Measurements from ENCODE around the gene FAM240A.

The FAM240A gene

DNA sequence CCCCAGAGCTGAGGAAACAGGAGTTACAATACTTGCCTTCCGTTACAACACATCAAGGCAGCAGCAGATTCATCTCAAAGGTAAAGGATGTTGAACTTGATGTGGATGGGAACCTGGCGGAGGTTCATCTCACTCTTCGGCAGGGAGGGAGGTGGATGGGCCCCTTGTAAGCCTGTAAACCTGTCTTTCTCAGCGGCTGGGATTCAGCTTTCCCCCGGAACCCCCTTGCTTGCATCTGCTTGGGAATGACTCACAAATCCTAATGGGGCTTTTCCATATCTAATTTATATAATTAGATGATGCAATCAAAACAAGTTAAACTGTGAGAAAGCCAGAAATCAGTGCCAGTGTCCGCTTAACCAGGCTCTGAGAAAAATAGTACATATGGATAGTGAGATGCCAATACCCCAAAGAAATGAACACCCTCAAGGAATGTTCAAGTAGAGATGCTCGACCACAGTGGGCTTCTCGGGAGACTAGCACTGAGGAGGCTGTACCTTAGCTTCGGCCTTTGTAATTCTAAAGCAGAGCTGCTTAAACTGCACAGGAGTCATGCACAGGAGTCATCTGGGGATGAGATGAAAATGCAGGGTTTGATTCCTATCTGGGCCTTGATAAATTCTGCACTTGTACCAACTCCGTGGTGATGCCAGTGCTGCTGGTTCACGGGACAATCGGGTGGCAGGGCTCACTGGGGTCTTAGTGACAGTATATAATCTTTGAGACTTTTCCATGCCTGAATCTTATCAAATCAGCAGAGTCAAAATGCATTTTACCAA lies 2.2 kb upstream of the FAM240A start:
- Histone ChIP-seq H3K9ac (ENCODE audit: low read length in 2 of 2) (no peak overlapping the region), H3K27me3 (ENCODE audit: control insufficient read depth in 1 of 2, insufficient read depth in 2 of 2, low read length in 2 of 2) (peaks cover 3 to 9% of the 10 kb centered on the region in 2 donors), H3K36me3 (ENCODE audit: control insufficient read depth in 2 of 2, insufficient read depth in 2 of 2, low read length in 2 of 2) (no peaks in the 10 kb centered on the region), H3K4me1 (ENCODE audit: control insufficient read depth, insufficient read depth, low read length) (no peaks in the 10 kb centered on the region), H3K4me3 (ENCODE audit: low read length in 2 of 2) (no peak overlapping the region), H3K9me3 (ENCODE audit: control insufficient read depth in 2 of 2, low read length in 2 of 2) (no peaks in the 10 kb centered on the region), H3K27ac (ENCODE audit: low read length) (no peak overlapping the region)

GRCh38 chr3:46613313-46614005 lies 1.1 kb downstream of the FAM240A start:
- no peaks in the 10 kb centered on the region for H3K36me3 ChIP-seq (ENCODE audit: control insufficient read depth in 2 of 2, insufficient read depth in 2 of 2, low read length in 2 of 2)
- H3K4me1 ChIP-seq (ENCODE audit: control insufficient read depth, insufficient read depth, low read length) = no peaks in the 10 kb centered on the region
- peaks cover 11 to 14% of the 10 kb centered on the region in 2 donors for H3K27me3 ChIP-seq (ENCODE audit: control insufficient read depth in 1 of 2, insufficient read depth in 2 of 2, low read length in 2 of 2)
- H3K9me3 ChIP-seq (ENCODE audit: control insufficient read depth in 2 of 2, low read length in 2 of 2) = no peaks in the 10 kb centered on the region
- H3K27ac ChIP-seq (ENCODE audit: low read length) = no peak overlapping the region
- H3K9ac ChIP-seq (ENCODE audit: low read length in 2 of 2) = no peak overlapping the region
- no peak overlapping the region for H3K4me3 ChIP-seq (ENCODE audit: low read length in 2 of 2)

- Histone ChIP-seq H3K36me3 (ENCODE audit: control insufficient read depth in 2 of 2, insufficient read depth in 2 of 2, low read length in 2 of 2) (no peaks in the 10 kb centered on the region), H3K27ac (ENCODE audit: low read length) (no peak overlapping the region), H3K27me3 (ENCODE audit: control insufficient read depth in 1 of 2, insufficient read depth in 2 of 2, low read length in 2 of 2) (peaks cover 9 to 12% of the 10 kb centered on the region in 2 donors), H3K4me1 (ENCODE audit: control insufficient read depth, insufficient read depth, low read length) (no peaks in the 10 kb centered on the region), H3K9me3 (ENCODE audit: control insufficient read depth in 2 of 2, low read length in 2 of 2) (no peaks in the 10 kb centered on the region), H3K4me3 (ENCODE audit: low read length in 2 of 2) (no peak overlapping the region), H3K9ac (ENCODE audit: low read length in 2 of 2) (no peak overlapping the region)
These were observed 2.1 kb downstream of the FAM240A start for GRCh38 chr3:46614431-46614830.

DNA sequence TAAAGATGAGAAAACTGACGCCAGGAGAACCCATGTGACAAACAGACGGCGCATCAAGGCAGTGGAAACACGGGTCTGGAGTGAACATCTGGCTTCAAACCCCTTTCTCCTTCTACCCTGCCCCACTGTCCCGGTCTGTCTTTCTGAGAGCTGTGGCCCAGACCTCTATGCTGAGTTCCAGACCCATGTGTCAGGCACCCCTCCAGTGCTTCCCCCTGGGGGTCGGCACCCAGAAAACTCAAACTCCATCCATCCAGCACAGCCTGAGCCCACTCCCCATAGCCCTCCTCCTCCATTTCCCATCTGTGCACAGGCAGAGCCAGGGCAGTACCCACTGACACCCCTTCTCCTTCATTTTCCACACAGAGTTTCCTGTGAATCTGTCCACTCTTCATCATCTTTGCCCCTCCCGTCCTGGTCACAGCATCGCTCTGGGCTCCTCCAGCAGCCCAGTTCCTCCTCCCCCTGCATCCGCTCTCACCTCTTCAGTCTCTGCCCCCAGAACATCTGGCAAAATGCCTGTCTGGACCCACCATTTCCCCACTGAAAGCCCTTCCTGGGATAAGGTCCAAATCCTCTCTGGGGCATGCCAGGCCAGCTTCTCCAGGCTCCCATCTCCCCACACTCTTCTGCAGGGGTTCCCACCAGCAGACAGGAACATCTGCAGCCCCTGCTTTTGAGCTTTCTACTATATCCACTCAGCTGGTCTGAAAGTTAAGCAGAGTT lies 2.9 kb downstream of the FAM240A start:
- Histone ChIP-seq H3K36me3 (ENCODE audit: control insufficient read depth in 2 of 2, insufficient read depth in 2 of 2, low read length in 2 of 2) (no peaks in the 10 kb centered on the region), H3K4me3 (ENCODE audit: low read length in 2 of 2) (no peak overlapping the region), H3K27ac (ENCODE audit: low read length) (no peak overlapping the region), H3K9me3 (ENCODE audit: control insufficient read depth in 2 of 2, low read length in 2 of 2) (no peaks in the 10 kb centered on the region), H3K27me3 (ENCODE audit: control insufficient read depth in 1 of 2, insufficient read depth in 2 of 2, low read length in 2 of 2) (peaks cover 11 to 13% of the 10 kb centered on the region in 2 donors), H3K4me1 (ENCODE audit: control insufficient read depth, insufficient read depth, low read length) (no peaks in the 10 kb centered on the region), H3K9ac (ENCODE audit: low read length in 2 of 2) (no peak overlapping the region)

DNA sequence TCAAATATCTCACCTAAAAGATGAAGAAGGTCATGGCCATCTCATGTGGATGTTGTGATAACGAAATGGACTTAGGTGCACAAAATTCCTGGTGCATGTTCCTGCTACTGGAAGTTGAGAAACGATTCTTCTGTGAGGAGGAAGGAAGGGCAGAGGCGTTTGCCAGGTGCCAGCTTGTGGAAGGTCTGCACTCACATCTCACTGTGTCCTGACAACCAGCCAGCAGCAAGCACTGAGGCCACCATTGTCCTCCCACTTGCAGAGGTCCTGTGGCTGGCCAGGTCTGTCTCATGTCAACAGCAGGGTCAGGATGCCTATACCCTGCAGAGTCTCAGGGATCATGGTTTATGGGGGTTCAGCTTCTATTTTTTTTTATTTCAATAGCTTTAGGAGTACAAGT lies 3.7 kb downstream of the FAM240A start:
- Histone ChIP-seq H3K27me3 (ENCODE audit: control insufficient read depth in 1 of 2, insufficient read depth in 2 of 2, low read length in 2 of 2) (peaks cover 11 to 13% of the 10 kb centered on the region in 2 donors), H3K9me3 (ENCODE audit: control insufficient read depth in 2 of 2, low read length in 2 of 2) (no peaks in the 10 kb centered on the region), H3K4me1 (ENCODE audit: control insufficient read depth, insufficient read depth, low read length) (no peaks in the 10 kb centered on the region), H3K9ac (ENCODE audit: low read length in 2 of 2) (no peak overlapping the region), H3K4me3 (ENCODE audit: low read length in 2 of 2) (no peak overlapping the region), H3K36me3 (ENCODE audit: control insufficient read depth in 2 of 2, insufficient read depth in 2 of 2, low read length in 2 of 2) (no peaks in the 10 kb centered on the region), H3K27ac (ENCODE audit: low read length) (no peak overlapping the region)

GRCh38 chr3:46617941-46618340 lies 5.6 kb downstream of the FAM240A start:
- H3K4me3 ChIP-seq (ENCODE audit: low read length in 2 of 2) = no peak overlapping the region
- peaks cover 7 to 11% of the 10 kb centered on the region in 2 donors for H3K27me3 ChIP-seq (ENCODE audit: control insufficient read depth in 1 of 2, insufficient read depth in 2 of 2, low read length in 2 of 2)
- H3K4me1 ChIP-seq (ENCODE audit: control insufficient read depth, insufficient read depth, low read length) = no peaks in the 10 kb centered on the region
- H3K27ac ChIP-seq (ENCODE audit: low read length) = no peak overlapping the region
- no peak overlapping the region for H3K9ac ChIP-seq (ENCODE audit: low read length in 2 of 2)
- no peaks in the 10 kb centered on the region for H3K36me3 ChIP-seq (ENCODE audit: control insufficient read depth in 2 of 2, insufficient read depth in 2 of 2, low read length in 2 of 2)
- H3K9me3 ChIP-seq (ENCODE audit: control insufficient read depth in 2 of 2, low read length in 2 of 2) = no peaks in the 10 kb centered on the region

DNA sequence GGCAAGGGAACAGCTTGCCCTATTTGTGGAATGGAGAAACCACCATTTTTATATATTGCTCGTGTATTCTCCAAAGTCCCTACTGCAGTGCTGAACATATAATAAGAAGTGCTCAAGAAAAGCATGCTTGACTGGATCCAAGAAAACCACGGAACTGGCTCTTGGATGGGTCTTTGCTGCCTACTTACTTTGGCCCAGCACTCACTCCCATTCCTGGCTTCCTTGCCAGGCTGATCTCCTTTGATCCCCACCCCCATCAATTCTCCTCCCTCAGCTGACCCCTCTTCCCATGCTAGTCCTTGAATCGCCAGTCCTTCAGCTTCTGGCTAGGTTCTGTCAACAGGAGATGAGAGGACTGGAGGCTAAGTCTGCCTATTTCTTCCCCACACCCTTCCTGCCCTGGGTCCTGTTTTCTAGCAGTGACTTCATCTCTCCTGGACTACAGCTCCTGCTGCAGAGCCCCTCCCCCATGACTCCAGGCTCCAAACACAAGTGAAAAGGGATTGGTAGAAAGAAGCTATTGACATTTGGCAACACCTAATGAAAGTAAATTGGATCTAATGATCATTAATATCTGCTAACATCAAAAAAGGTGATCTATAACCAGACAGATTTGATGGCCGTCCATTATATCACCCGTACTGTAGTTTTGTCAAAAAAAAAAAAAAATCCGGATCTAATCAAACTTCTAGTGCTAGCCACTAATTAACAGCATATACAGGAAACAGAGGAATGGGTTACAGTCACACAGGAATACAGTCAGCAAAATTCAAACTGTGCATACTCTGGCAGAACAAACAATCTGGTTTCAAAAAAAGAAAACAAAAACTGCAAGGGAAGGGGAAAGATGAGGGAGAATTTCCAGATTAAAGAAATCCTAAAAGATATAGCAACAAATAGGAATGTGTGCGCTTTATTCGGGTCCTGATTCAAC lies 7.8 kb downstream of the FAM240A start:
- Histone ChIP-seq H3K27ac (ENCODE audit: low read length) (no peak overlapping the region), H3K4me3 (ENCODE audit: low read length in 2 of 2) (no peak overlapping the region), H3K4me1 (ENCODE audit: control insufficient read depth, insufficient read depth, low read length) (no peaks in the 10 kb centered on the region), H3K9ac (ENCODE audit: low read length in 2 of 2) (no peak overlapping the region), H3K36me3 (ENCODE audit: control insufficient read depth in 2 of 2, insufficient read depth in 2 of 2, low read length in 2 of 2) (no peaks in the 10 kb centered on the region), H3K9me3 (ENCODE audit: control insufficient read depth in 2 of 2, low read length in 2 of 2) (no peaks in the 10 kb centered on the region), H3K27me3 (ENCODE audit: control insufficient read depth in 1 of 2, insufficient read depth in 2 of 2, low read length in 2 of 2) (peaks cover 7 to 11% of the 10 kb centered on the region in 2 donors)

- no peak overlapping the region for H3K4me3 ChIP-seq (ENCODE audit: low read length in 2 of 2)
- H3K4me1 ChIP-seq (ENCODE audit: control insufficient read depth, insufficient read depth, low read length) = peaks cover 1% of the 10 kb centered on the region
- no peak overlapping the region for H3K27ac ChIP-seq (ENCODE audit: low read length)
- no peaks in the 10 kb centered on the region for H3K36me3 ChIP-seq (ENCODE audit: control insufficient read depth in 2 of 2, insufficient read depth in 2 of 2, low read length in 2 of 2)
- H3K9me3 ChIP-seq (ENCODE audit: control insufficient read depth in 2 of 2, low read length in 2 of 2) = no peaks in the 10 kb centered on the region
- no peak overlapping the region for H3K9ac ChIP-seq (ENCODE audit: low read length in 2 of 2)
- H3K27me3 ChIP-seq (ENCODE audit: control insufficient read depth in 1 of 2, insufficient read depth in 2 of 2, low read length in 2 of 2) = peaks cover 0 to 4% of the 10 kb centered on the region in 2 donors
These were observed 12.2 kb downstream of the FAM240A start for GRCh38 chr3:46624533-46624932.

- Histone ChIP-seq H3K9me3 (ENCODE audit: control insufficient read depth in 2 of 2, low read length in 2 of 2) (no peaks in the 10 kb centered on the region), H3K4me1 (ENCODE audit: control insufficient read depth, insufficient read depth, low read length) (peaks cover 6% of the 10 kb centered on the region), H3K27ac (ENCODE audit: low read length) (no peak overlapping the region), H3K36me3 (ENCODE audit: control insufficient read depth in 2 of 2, insufficient read depth in 2 of 2, low read length in 2 of 2) (no peaks in the 10 kb centered on the region), H3K27me3 (ENCODE audit: control insufficient read depth in 1 of 2, insufficient read depth in 2 of 2, low read length in 2 of 2) (no peaks in the 10 kb centered on the region), H3K9ac (ENCODE audit: low read length in 2 of 2) (no peak overlapping the region), H3K4me3 (ENCODE audit: low read length in 2 of 2) (no peak overlapping the region)
These were observed 12.7 kb downstream of the FAM240A start for GRCh38 chr3:46624975-46625490.

DNA sequence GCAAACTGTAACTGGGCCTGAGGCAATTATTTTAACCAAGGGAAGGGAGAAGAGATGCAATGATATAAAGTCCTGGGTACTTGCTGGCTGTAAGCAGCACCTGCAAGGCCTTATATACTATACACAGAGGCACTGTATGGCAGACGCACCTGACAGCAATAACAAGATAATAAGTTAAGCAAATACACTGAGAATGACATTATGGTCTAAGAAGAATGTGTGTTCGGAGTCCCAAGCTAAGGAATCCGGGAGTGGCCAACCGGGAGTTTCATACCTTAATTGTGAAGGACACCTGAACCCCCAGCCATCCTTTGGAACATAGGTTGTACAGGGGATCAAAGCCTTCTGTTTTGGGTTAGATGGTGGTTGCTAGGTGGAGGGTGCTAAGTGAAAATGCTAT lies 13.7 kb downstream of the FAM240A start:
- Histone ChIP-seq H3K9me3 (ENCODE audit: control insufficient read depth in 2 of 2, low read length in 2 of 2) (no peaks in the 10 kb centered on the region), H3K27me3 (ENCODE audit: control insufficient read depth in 1 of 2, insufficient read depth in 2 of 2, low read length in 2 of 2) (no peaks in the 10 kb centered on the region), H3K36me3 (ENCODE audit: control insufficient read depth in 2 of 2, insufficient read depth in 2 of 2, low read length in 2 of 2) (no peaks in the 10 kb centered on the region), H3K9ac (ENCODE audit: low read length in 2 of 2) (no peak overlapping the region), H3K4me3 (ENCODE audit: low read length in 2 of 2) (no peak overlapping the region), H3K4me1 (ENCODE audit: control insufficient read depth, insufficient read depth, low read length) (peaks cover 8% of the 10 kb centered on the region), H3K27ac (ENCODE audit: low read length) (no peak overlapping the region)

All from stomach smooth muscle (tissue), 2 donors.